Eye (tissue), 1 donor: Measurements from ENCODE around the gene FBXO38.

Source experiments
- DNase-seq: peaks from one replicate; pipeline ENCODE4 v3.0.0-alpha.2; 2015

The FBXO38 gene, protein sequence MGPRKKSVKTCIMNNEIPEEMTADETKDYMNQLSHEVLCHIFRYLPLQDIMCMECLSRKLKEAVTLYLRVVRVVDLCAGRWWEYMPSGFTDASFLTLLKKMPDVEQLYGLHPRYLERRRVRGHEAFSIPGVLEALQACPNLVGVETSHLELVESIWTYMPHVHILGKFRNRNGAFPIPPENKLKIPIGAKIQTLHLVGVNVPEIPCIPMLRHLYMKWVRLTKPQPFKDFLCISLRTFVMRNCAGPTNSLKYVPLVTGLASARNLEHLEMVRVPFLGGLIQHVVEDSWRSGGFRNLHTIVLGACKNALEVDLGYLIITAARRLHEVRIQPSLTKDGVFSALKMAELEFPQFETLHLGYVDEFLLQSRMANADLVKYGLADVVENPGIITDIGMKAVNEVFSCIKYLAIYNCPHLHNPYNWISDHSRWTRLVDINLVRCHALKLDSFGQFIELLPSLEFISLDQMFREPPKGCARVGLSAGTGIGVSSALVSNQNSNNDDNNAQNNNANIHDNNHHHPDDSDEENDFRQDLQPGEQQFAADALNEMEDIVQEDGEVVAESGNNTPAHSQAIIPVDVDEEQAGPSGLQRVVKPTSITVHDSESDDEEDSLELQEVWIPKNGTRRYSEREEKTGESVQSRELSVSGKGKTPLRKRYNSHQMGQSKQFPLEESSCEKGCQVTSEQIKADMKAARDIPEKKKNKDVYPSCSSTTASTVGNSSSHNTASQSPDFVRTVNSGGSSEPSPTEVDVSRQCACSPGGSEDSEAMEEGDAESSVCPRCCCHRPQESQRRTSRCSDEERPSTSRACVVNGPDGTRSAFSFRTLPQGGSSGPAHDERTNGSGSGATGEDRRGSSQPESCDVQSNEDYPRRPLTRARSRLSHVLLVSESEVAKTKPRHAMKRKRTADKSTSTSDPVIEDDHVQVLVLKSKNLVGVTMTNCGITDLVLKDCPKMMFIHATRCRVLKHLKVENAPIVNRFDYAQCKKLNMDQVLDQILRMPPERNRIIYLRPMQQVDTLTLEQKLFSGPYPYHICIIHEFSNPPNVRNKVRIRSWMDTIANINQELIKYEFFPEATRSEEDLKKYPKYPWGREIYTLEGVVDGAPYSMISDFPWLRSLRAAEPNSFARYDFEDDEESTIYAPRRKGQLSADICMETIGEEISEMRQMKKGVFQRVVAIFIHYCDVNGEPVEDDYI

GRCh38 chr5:148383564-148384379 is at the start of gene FBXO38:
Gene FBXO38, plus strand, starts transcription at chr5:148383958. Its CDS starts 10,819 bp downstream, at chr5:148394777.
- peak; percentile 98 for DNase-seq

DNA sequence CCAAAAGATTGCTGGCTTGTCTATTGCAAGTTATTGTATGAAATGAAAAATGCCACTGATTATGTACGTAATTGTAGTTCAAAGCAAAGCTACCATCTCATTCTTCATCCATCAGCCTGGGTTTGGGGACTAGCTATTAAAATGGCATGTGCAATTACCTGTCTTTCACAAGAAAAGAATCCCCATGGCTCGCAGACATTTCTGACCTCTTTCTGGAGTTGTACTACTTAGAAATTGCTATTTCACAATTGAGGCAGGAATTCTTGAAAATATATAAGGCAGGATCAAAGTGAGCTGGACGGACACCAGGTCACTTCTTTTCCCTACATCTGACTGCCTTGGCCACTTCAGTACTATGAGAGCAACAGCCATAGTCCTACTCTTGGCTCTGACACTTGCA is 48.5 kb upstream of the FBXO38 start, which contains the start of gene SPINK9:
SPINK9 (plus strand) TSS at position 301 of the 400 bp plus-strand sequence; CDS start at position 356, 55 bp downstream.
- no peak for DNase-seq

- no peak for DNase-seq
These were observed 46.9 kb upstream of the FBXO38 start for GRCh38 chr5:148336704-148337435.

DNA sequence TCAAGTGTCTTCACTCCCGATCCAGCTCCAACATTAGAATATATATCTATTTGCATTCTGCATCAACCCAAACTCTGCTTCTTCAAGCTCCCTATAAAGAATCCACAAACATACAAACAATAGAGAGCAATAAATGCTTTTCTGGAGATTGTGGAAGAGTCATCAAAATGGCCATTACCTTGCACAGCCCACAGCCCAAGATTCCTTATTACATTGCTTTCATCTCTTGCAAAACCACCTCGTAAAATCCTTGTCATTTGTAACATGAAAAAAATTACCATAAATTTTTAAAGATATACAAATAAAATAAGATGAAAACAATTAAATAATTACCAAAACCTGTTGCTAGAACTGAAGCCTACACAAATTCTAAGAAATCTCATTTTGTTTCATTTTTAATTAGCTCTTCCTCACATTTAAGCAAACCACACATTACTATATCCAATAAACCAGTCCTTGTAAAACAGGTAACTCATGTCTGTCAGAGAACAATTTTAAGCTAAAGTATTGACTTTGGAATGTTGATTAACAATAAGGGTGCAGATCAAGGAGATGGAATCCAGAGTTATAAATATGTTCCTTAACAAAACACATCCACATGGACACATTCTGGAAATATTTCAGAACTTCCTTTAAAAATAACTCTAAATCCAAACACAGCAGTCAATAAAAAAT is 41.2 kb upstream of the FBXO38 start:
- DNase-seq = no peak

- DNase-seq = no peak
These were observed 40.7 kb upstream of the FBXO38 start for GRCh38 chr5:148343046-148343407.

DNA sequence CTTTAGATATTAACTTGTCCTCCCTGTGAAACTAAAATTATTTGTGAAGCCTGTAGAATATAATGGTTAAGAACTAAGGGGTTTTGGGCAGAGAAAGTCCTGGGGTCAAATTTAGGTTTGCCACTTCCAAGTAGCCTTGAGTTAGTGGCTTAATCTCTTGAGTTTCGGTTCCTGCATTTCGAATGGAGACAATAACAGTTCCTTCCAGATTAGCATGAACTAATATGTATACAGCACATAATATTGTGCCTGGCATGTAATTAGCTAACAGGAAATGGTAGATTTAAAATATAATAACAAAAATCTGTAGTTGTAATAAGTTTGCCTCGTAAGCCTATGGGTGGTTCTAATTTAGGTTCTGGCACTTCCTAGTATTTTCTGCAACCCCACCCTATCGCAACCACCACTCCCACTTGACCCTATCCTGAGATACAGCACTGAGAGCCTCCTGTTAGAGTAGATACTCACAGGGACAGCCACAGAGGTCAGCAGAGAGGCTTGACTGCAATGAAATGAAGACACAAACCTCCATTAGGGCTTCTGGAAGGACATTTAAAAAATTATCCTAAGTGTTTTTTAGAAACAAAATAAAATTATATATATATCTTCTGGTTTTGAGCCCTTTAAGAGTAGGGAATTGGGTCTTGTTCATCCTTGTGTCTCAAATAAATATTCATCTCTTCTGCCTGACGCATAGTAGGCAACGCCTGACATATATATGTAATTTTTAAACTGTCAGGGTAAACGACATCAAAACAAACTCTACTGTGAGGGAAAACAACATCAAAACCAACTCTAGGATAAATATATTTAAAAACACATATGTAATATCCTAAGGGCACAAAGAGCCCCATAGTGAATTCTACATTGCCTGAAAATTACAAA is 39.9 kb upstream of the FBXO38 start:
- DNase-seq = no peak

GRCh38 chr5:148347706-148348105 is 36.1 kb upstream of the FBXO38 start:
- DNase-seq = no peak

- DNase-seq = no peak
These were observed 31.1 kb upstream of the FBXO38 start for GRCh38 chr5:148352696-148353095.

GRCh38 chr5:148353634-148354033 is 30.1 kb upstream of the FBXO38 start:
- no peak for DNase-seq

GRCh38 chr5:148364343-148364742 is 19.4 kb upstream of the FBXO38 start:
- no peak for DNase-seq

DNA sequence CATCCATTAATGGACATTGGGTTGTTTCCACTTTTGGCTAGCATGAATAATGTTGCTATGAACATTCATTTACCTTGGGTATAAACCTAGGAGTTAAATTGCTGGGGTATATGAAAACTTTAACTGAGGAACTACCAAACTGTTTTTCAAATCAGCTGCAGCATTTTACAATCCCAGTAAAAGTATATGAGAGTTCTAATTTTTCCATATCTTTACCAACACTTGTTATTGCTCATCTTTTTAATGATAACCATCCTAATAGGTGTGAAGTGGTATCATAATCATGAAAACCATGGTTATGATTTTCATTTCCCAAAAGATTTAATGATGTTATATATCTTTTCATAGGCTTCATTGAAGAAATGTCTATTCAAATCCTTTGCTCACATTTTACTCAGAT is 15.5 kb upstream of the FBXO38 start:
- DNase-seq = no peak

DNA sequence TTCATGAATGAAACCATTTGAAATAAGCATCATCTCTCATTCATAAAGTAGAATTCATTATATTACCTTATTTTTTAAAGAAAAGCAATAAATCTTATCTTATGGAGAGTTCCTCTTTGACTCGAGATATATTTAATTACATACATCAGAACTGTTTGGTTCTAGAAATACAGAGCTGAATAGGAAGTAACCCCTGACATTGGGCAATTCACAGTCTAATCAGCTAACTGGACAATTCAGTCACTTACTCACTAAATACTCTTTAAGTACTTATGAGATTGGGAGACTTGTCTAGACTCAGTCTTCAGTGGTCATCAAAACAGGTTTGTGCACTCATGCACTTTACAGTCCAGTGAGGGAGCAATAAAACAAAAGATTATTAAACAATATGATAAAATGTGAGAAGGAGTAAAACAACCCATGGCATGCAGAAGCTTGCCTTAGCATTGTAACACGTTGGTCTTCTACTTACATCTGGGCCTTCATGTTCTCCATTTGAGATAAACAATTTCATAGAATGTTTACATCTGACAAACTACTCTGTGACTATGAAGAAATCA is 11.5 kb upstream of the FBXO38 start:
- no peak for DNase-seq

DNA sequence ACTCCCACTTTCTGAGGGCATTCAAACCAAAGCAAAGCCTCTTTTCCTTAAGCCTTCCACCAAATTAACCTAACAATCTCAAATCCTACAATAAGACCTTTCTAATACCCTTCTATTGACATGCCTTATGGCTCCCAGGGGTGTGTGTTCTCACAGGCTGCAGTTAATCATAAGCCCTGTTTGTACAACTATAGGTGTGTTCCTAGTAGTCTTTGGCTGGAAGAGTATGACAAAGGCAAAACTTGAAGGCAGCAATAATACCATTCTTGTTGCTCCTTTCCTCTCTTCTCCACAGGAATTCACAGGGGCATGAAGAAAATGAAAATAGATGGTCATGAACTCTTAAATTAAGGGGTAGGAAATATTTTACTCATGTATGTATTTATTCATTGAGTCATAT is 10.9 kb upstream of the FBXO38 start:
- DNase-seq = no peak

DNA sequence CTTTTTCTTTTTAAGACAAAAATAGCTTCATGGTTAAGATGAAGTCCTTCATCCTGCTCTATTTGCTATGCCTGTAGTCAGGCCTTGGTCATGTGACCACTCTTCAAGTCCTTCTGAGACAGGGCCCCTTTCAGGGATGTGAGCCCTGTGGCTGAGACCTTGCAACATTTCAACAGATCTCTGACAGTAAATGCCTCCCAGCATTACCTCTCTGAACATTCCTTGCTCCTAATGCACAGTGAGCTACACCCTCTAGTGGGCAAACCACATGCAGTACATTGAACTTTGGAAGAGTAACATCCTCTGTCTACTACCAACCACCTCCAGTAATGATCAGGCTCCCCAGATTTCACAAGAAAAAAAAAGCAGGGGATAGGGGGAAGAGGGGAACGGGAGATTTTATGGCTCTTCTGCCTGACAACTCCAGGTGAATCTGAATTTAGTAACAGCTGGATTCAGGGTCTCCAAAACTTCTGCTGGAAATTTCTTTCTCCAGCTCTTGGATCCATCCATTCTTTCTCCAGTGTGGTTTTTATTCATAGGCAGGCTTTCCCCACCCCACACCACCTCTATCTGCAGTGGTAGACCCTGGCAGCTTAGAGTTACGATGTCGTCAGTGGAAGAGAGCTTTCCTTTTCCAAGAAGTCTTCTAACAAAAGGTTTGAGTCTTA is 8.9 kb upstream of the FBXO38 start:
- peak; percentile 62 for DNase-seq

DNA sequence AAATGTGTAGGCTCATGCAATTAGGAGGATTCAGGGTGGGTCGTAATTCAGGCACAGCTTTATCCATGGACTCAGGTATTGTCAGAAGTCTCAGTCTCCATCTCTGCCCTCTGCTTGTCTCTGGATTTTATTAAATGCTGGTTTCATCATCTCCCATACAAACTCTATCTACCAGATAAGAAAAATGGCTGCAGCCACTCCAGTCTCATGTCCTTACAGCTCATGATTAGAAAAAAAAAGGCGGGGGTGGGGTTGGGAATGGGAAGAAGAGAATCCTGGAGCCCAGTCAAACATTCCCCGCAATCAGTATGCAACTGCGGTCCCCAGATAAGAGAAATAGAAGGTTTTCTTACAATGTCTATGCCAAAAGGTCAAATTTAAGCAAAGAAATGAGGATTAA is 7.6 kb upstream of the FBXO38 start:
- DNase-seq = no peak

GRCh38 chr5:148378670-148379069 is 5.1 kb upstream of the FBXO38 start:
- no peak for DNase-seq

DNA sequence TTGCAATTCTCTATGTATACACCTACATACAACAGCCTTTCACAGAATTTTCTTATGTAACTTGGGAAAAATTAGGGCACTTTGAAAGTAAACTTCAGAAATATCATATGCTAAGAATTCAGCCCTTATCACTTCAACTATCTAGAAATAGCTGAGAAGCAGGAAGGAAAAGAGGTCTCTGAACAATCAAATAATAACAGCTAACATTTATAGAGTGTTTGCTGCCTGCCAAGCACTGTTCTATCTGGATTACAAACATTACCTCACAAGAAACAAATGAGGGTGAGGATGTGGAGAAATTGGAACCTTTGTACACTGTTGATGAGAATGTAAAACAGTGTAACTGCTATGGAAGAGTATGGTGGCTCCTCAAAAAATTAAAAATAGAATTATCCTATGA is 4.4 kb upstream of the FBXO38 start:
- no peak for DNase-seq

GRCh38 chr5:148381906-148382305 is 1.9 kb upstream of the FBXO38 start:
- DNase-seq = no peak

DNA sequence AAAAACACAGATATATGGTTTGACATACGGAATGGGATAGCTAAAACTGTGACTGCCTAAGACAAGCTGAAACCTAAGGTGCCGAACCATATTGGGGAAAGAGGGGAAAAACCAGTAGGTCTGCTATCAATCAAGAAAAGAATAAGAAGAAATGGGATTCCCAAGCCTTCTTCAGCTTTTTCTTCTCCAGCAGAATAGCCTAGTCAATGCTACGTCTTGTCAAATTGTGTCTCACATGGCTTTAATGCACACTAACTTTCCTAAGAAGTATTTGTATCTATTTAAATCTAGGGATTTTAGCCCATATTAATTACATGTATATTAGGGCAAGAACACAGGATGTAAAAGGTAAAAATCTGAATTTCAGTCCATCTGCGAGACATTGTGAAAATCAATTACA is 797 bp upstream of the FBXO38 start:
- DNase-seq = no peak
